H1 (cell line): ENCODE measurements around the gene ILKAP. TPM values are rescaled to one million over a fixed set of nuclear protein-coding genes. Genes with fewer than 3 reads are reported as not detected.

Source experiments
- CTCF ChIA-PET: fragments of 300-600 bp; sonication (Branson Sonifier 250); formaldehyde crosslinking; loops from one replicate; lab custom pipeline; 2021; ENCODE audit not compliant: partially characterized antibody; lab: Charles Lee
- POLR2A ChIA-PET: fragments of 300-600 bp; sonication (Branson Sonifier 250); formaldehyde crosslinking; loops from one replicate; lab custom pipeline; 2021; ENCODE audit warnings: inconsistent platforms; ENCODE audit not compliant: partially characterized antibody; lab: Charles Lee
- DNase-seq, 2 experiments: peaks; one replicate each; pipeline versions ENCODE4 v3.0.0 to v3.0.0-alpha.2; 2010 to 2022; ENCODE audit warnings: low spot score in 2 of 2, low read depth in 1 of 2, mixed read lengths in 1 of 2
- FAIRE-seq: peaks from 2 replicates; lab custom pipeline; 2011; peaks lifted over from hg19 to GRCh38; lab: Jason Lieb, UNC
- H2AFZ ChIP-seq: 2 replicates; pipeline ENCODE4 v1.8.1; 2012; ENCODE audit warnings: low read length, inconsistent platforms
- H2AK5ac ChIP-seq: 2 replicates; pipeline ENCODE4 v1.6.1; 2013; ENCODE audit warnings: low read depth, low read length
- H2BK120ac ChIP-seq: replicated peaks from 2 replicates; pipeline ENCODE3; 2013; ENCODE audit warnings: low read depth, low read length, inconsistent platforms
- H2BK12ac ChIP-seq: 2 replicates; pipeline ENCODE4 v1.6.1; 2013; ENCODE audit warnings: low read depth, low read length
- H2BK15ac ChIP-seq: 2 replicates; pipeline ENCODE4 v1.6.1; 2013; ENCODE audit warnings: low read length
- H2BK20ac ChIP-seq: 2 replicates; pipeline ENCODE4 v1.6.1; 2013; ENCODE audit warnings: low read length
- H2BK5ac ChIP-seq: 2 replicates; pipeline ENCODE4 v1.6.1; 2013; ENCODE audit warnings: low read depth, low read length
- H3K14ac ChIP-seq: 2 replicates; pipeline ENCODE4 v1.6.1; 2013; ENCODE audit warnings: inconsistent platforms; ENCODE audit not compliant: insufficient read length
- H3K18ac ChIP-seq: 2 replicates; pipeline ENCODE4 v1.6.1; 2013; ENCODE audit warnings: low read length; ENCODE audit errors: extremely low read depth
- H3K23ac ChIP-seq: 2 replicates; pipeline ENCODE4 v1.6.1; 2013; ENCODE audit warnings: inconsistent platforms; ENCODE audit not compliant: insufficient read length
- H3K23me2 ChIP-seq: 2 replicates; pipeline ENCODE4 v1.6.1; 2013; ENCODE audit warnings: low read depth, low read length
- H3K27ac ChIP-seq: 2 replicates; pipeline ENCODE4 v1.6.1; 2011; ENCODE audit warnings: low read depth, low read length, inconsistent platforms
- H3K27me3 ChIP-seq, 4 experiments: replicated peaks in 1 of 4; 1 replicate in 1 of 4; 2 replicates in 3 of 4; pipeline versions ENCODE4 v1.6.1 to v1.8.1; 2011 to 2013; ENCODE audit warnings: low read length in 3 of 4, mild to moderate bottlenecking in 3 of 4, inconsistent platforms in 2 of 4, mixed read lengths in 2 of 4, moderate library complexity in 1 of 4; ENCODE audit not compliant: control insufficient read depth in 3 of 4, insufficient read depth in 3 of 4; ENCODE audit errors: extremely low read depth in 1 of 4
- H3K36me3 ChIP-seq, 4 experiments: 2 replicates each; pipeline versions ENCODE4 v1.6.1 to v1.8.1; 2011 to 2013; ENCODE audit warnings: mild to moderate bottlenecking in 4 of 4, low read length in 3 of 4, moderate library complexity in 2 of 4, control low read depth in 1 of 4, inconsistent platforms in 1 of 4; ENCODE audit not compliant: insufficient read depth in 4 of 4, control insufficient read depth in 2 of 4
- H3K4ac ChIP-seq: replicated peaks from 2 replicates; pipeline ENCODE3; 2013; ENCODE audit warnings: low read length, low read depth, mixed read lengths, inconsistent platforms; ENCODE audit not compliant: insufficient read length
- H3K4me1 ChIP-seq, 4 experiments: replicated peaks in 1 of 4; 1 replicate in 1 of 4; 2 replicates in 3 of 4; pipeline versions ENCODE4 v1.6.1 to v1.8.1; 2011 to 2013; ENCODE audit warnings: low read length in 3 of 4, inconsistent platforms in 2 of 4, mixed read lengths in 1 of 4; ENCODE audit not compliant: insufficient read depth in 4 of 4, control insufficient read depth in 3 of 4
- H3K4me2 ChIP-seq, 2 experiments: 2 replicates each; pipeline versions ENCODE4 v1.6.1 to v1.8.1; 2011 to 2013; ENCODE audit warnings: low read depth in 2 of 2, low read length in 2 of 2, control low read depth in 1 of 2, inconsistent platforms in 1 of 2, mild to moderate bottlenecking in 1 of 2; ENCODE audit not compliant: insufficient read depth in 1 of 2
- H3K4me3 ChIP-seq, 4 experiments: fragments of 200-600, 300-600 bp in 1 of 4; sonication (generic), shearing (Covaris generic), sonication (Bioruptor Twin) in 1 of 4; 2 replicates each; pipeline versions ENCODE4 v1.5.1 to v1.8.1; 2011 to 2016; ENCODE audit warnings: low read length in 4 of 4, low read depth in 3 of 4, control low read depth in 2 of 4, inconsistent platforms in 2 of 4, mild to moderate bottlenecking in 2 of 4, mixed read lengths in 1 of 4, moderate library complexity in 1 of 4; ENCODE audit not compliant: insufficient read depth in 2 of 4; ENCODE audit errors: extremely low read depth in 1 of 4
- H3K56ac ChIP-seq: replicated peaks from 2 replicates; pipeline ENCODE3; 2013; ENCODE audit warnings: low read depth, mild to moderate bottlenecking, mixed read lengths, low read length, inconsistent platforms; ENCODE audit not compliant: insufficient read length
- H3K79me1 ChIP-seq: 2 replicates; pipeline ENCODE4 v1.6.1; 2013; ENCODE audit warnings: low read depth, low read length, control low read depth
- H3K79me2 ChIP-seq, 2 experiments: 2 replicates each; pipeline versions ENCODE4 v1.6.1 to v1.8.1; 2012 to 2013; ENCODE audit warnings: low read length in 2 of 2, mild to moderate bottlenecking in 2 of 2, inconsistent platforms in 1 of 2; ENCODE audit not compliant: insufficient read depth in 2 of 2, control insufficient read depth in 1 of 2
- H3K9ac ChIP-seq, 4 experiments: replicated peaks in 1 of 4; 1 replicate in 1 of 4; 2 replicates in 3 of 4; pipeline versions ENCODE4 v1.6.1 to v1.8.1; 2011 to 2013; ENCODE audit warnings: low read depth in 3 of 4, low read length in 3 of 4, control low read depth in 2 of 4, mild to moderate bottlenecking in 2 of 4, moderate library complexity in 2 of 4, inconsistent platforms in 1 of 4; ENCODE audit errors: extremely low read depth in 1 of 4
- H3K9me3 ChIP-seq, 2 experiments: 2 replicates each; pipeline versions ENCODE4 v1.6.1 to v1.8.1; 2012 to 2013; ENCODE audit warnings: mild to moderate bottlenecking in 2 of 2, moderate library complexity in 2 of 2, control low read depth in 1 of 2, inconsistent platforms in 1 of 2, low read depth in 1 of 2, low read length in 1 of 2, mixed read lengths in 1 of 2; ENCODE audit not compliant: insufficient read depth in 2 of 2
- H4K20me1 ChIP-seq, 2 experiments: replicated peaks in 1 of 2; 2 replicates each; pipeline versions ENCODE3 to v1.8.1; 2011 to 2013; ENCODE audit warnings: inconsistent platforms in 2 of 2, low read length in 2 of 2, mild to moderate bottlenecking in 1 of 2; ENCODE audit not compliant: insufficient read depth in 2 of 2, control insufficient read depth in 1 of 2
- H4K5ac ChIP-seq: 2 replicates; pipeline ENCODE4 v1.6.1; 2013; ENCODE audit warnings: low read length, low read depth, mixed read lengths, inconsistent platforms; ENCODE audit not compliant: insufficient read length
- H4K8ac ChIP-seq: 2 replicates; pipeline ENCODE4 v1.8.0; 2013; ENCODE audit warnings: mild to moderate bottlenecking, moderate library complexity, low read length, inconsistent platforms; ENCODE audit not compliant: insufficient read depth; ENCODE audit errors: extremely low read depth
- H4K91ac ChIP-seq: replicated peaks from 2 replicates; pipeline ENCODE3; 2013; ENCODE audit warnings: low read length, mixed read lengths, inconsistent platforms; ENCODE audit not compliant: insufficient read length
- CTBP2 ChIP-seq: IDR thresholded peaks from 2 replicates; pipeline ENCODE4 v1.7.0; 2011; ENCODE audit warnings: borderline replicate concordance, mild to moderate bottlenecking, moderate library complexity, mixed read lengths, low read length; ENCODE audit not compliant: insufficient read depth, insufficient read length
- KDM4A ChIP-seq: IDR thresholded peaks from one replicate; pipeline ENCODE4 v1.7.1; 2012; ENCODE audit warnings: low read depth, mild to moderate bottlenecking, moderate library complexity, low read length, inconsistent platforms; ENCODE audit not compliant: severe bottlenecking
- USF2 ChIP-seq: IDR thresholded peaks from 2 replicates; pipeline ENCODE4 v1.6.1; 2011; ENCODE audit warnings: low read length, improper control_type of control experiment
- WGBS, 2 experiments: shearing (Covaris generic) in 1 of 2; methylation state at CpG; one replicate each; pipeline versions ENCODE4 v1.1.6 to v1.1.7; 2013 to 2015; ENCODE audit warnings: low lambda C conversion rate in 2 of 2, mixed read lengths in 2 of 2, inconsistent platforms in 1 of 2, low coverage in 1 of 2, missing lambda C conversion rate in 1 of 2; ENCODE audit not compliant: insufficient replicate concordance in 2 of 2, insufficient coverage in 1 of 2, insufficient read length in 1 of 2; ENCODE audit errors: extremely low coverage in 1 of 2, missing lambda C conversion rate in 1 of 2; 5-methylcytosine and 5-hydroxymethylcytosine counted together
- polyA plus RNA-seq, 7 experiments: library from polyadenylated mRNA; depleted of rRNA in 3 of 7; stranded (reverse) in 5 of 7; unstranded in 2 of 7; fragments of >200 nt in 5 of 7; fragments of 200-250 nt in 2 of 7; gene quantifications; 1 replicate in 5 of 7; 2 replicates in 1 of 7; 4 replicates in 1 of 7; pipeline versions ENCODE4 v1.2.1 to v1.2.3, GENCODE V29; 2011 to 2013; ENCODE audit warnings: missing spikeins in 2 of 7, mixed read lengths in 2 of 7
- total RNA-seq: library from RNA; stranded (reverse); fragmentation: NEBNext Ultra II Directional; extraction: Animal tissue kit (Norgen Biotek cat#: 25700); gene quantifications from 2 replicates; pipeline ENCODE4 v1.2.1, GENCODE V29; 2021

Gene ILKAP
- total and polyA plus RNA-seq, 2 of the 8 experiments (the other 6 are each of a cell fraction or from before 2014, with no cell fraction given): 23.5 to 33.8 TPM

GRCh38 chr2:238238311-238238765 is 34.8 kb upstream of the ILKAP start:
- no peak for DNase-seq
- Histone ChIP-seq H4K91ac (no peak overlapping the region), H3K4me3 (peak overlapping the region in 1 of 4 experiments; percentile 48; a peak in 1 of 8 replicates), H3K4me2 (no peak overlapping the region), H3K23ac (no peak overlapping the region), H3K36me3 (peaks cover 0 to 7% (median 0%) of the 10 kb centered on the region in 4 experiments; a peak in 1 of 8 replicates), H2BK15ac (no peak overlapping the region), H3K18ac (no peak overlapping the region), H4K20me1 (peaks cover 0 to 10% of the 10 kb centered on the region in 2 experiments), H4K5ac (no peak overlapping the region), H2BK20ac (no peak overlapping the region), H2BK120ac (no peak overlapping the region), H3K9me3 (peaks cover 0 to 10% of the 10 kb centered on the region in 2 experiments; a peak in 2 of 4 replicates), H2AFZ (no peak overlapping the region), H3K23me2 (peaks cover 20% of the 10 kb centered on the region; the same call in 1 of the 2 replicates), H3K79me1 (no peaks in the 10 kb centered on the region), H3K27ac (no peak overlapping the region), H3K14ac (no peak overlapping the region), H2AK5ac (no peak overlapping the region), H3K4me1 (peaks cover 3 to 12% (median 7%) of the 10 kb centered on the region in 4 experiments), H3K56ac (no peak overlapping the region), H3K27me3 (peaks cover 11 to 59% (median 49%) of the 10 kb centered on the region in 4 experiments), H2BK5ac (no peak overlapping the region), H3K9ac (no peak overlapping the region), H3K4ac (no peak overlapping the region), H2BK12ac (no peak overlapping the region), H3K79me2 (no peaks in the 10 kb centered on the region), H4K8ac (no peak overlapping the region)
- no peak for FAIRE-seq
- TF ChIP-seq CTBP2 (no peak), USF2 (no peak), KDM4A (no peak)
- CTCF ChIA-PET: interaction anchor here (0.6 to 3.0 kb wide), 3 partner anchors 24 to 224 kb away, joined by 3 to 13 read pairs (median 4); no protein-coding TSS in a partner anchor
- POLR2A ChIA-PET: interaction anchor here (1.7 to 2.4 kb wide), 2 partner anchors 36 to 177 kb away, joined by 4 to 8 read pairs; no protein-coding TSS in a partner anchor
- 86% methylated on average over 5 of the region's 5 CpGs; no CpG with 5 or more reads in 1 of the 2 experiments for WGBS, 2 experiments
